LNCaP clone FGC (cell line): ENCODE results near the gene FHIT.

Experiments
- DNase-seq: peaks from one replicate; pipeline ENCODE4 v3.0.0-alpha.2; 2011; ENCODE audit warnings: low read depth
- H3K4me3 ChIP-seq: 2 replicates; pipeline ENCODE4 v1.5.1; 2011; ENCODE audit warnings: mild to moderate bottlenecking, low read depth, low read length, control low read depth
- CTCF ChIP-seq: IDR thresholded peaks from 2 replicates; pipeline ENCODE4 v1.5.1; 2012; ENCODE audit warnings: mild to moderate bottlenecking; ENCODE audit not compliant: control insufficient read depth, insufficient read depth; ENCODE audit errors: extremely low read depth

The FHIT gene

GRCh38 chr3:61181874-61182273, 69.4 kb downstream of the FHIT start:
- no peak for DNase-seq
- TF ChIP-seq CTCF: no peak
- H3K4me3 ChIP-seq: no peak overlapping the region

GRCh38 chr3:61180206-61180605, 71.0 kb downstream of the FHIT start:
- H3K4me3 ChIP-seq: no peak overlapping the region
- no peak for TF ChIP-seq CTCF
- no peak for DNase-seq

GRCh38 chr3:61178167-61178566, 73.1 kb downstream of the FHIT start:
- no peak for DNase-seq
- TF ChIP-seq CTCF: no peak
- H3K4me3 ChIP-seq: no peak overlapping the region

GRCh38 chr3:61177450-61177849, 73.8 kb downstream of the FHIT start:
- TF ChIP-seq CTCF: no peak
- H3K4me3 ChIP-seq: no peak overlapping the region
- no peak for DNase-seq

- TF ChIP-seq CTCF: no peak
- DNase-seq: no peak
- H3K4me3 ChIP-seq: no peak overlapping the region
These were observed 77.6 kb downstream of the FHIT start for GRCh38 chr3:61173676-61174075.

GRCh38 chr3:61172684-61173083, 78.6 kb downstream of the FHIT start:
- DNase-seq: no peak
- peak; percentile 42 for TF ChIP-seq CTCF
- no peak overlapping the region for H3K4me3 ChIP-seq

- no peak overlapping the region for H3K4me3 ChIP-seq
- no peak for TF ChIP-seq CTCF
- DNase-seq: no peak
These were observed 79.0 kb downstream of the FHIT start for GRCh38 chr3:61172203-61172602.
